Activated CD4-positive, alpha-beta T cell treated with anti-CD3 and anti-CD28 coated beads for 36 hours (primary cell): ENCODE measurements around the gene MAGED2. TPM values are rescaled to one million over a fixed set of nuclear protein-coding genes. Genes with fewer than 3 reads are reported as not detected.

Experiments
- ATAC-seq: fragments of 200-7000 bp; cut with Tn5 transposase; one replicate; pipeline ENCODE4 v1.10.0; 2021; ENCODE audit warnings: mild to moderate bottlenecking, moderate library complexity
- CTCF ChIA-PET: fragments of 350-600 bp; sonication (Branson Sonifier 250); formaldehyde crosslinking; loops from one replicate; lab custom pipeline; 2021; ENCODE audit warnings: antibody characterized with exemption; lab: Charles Lee
- POLR2A ChIA-PET: fragments of 350-600 bp; sonication (Branson Sonifier 250); formaldehyde crosslinking; loops from one replicate; lab custom pipeline; 2021; ENCODE audit warnings: antibody characterized with exemption, inconsistent platforms; lab: Charles Lee
- DNase-seq: peaks from one replicate; pipeline ENCODE4 v3.0.0-alpha.2; 2020
- H3K27ac Mint-ChIP-seq: one replicate; pipeline ENCODE4 v1.8.0; 2021; ENCODE audit warnings: mixed read lengths
- H3K27me3 Mint-ChIP-seq: one replicate; pipeline ENCODE4 v1.8.0; 2021; ENCODE audit warnings: mixed read lengths
- H3K36me3 Mint-ChIP-seq: one replicate; pipeline ENCODE4 v1.8.0; 2021; ENCODE audit warnings: low read depth, mixed read lengths
- H3K4me1 Mint-ChIP-seq: one replicate; pipeline ENCODE4 v1.8.0; 2021; ENCODE audit warnings: mixed read lengths
- H3K4me3 Mint-ChIP-seq: one replicate; pipeline ENCODE4 v1.8.0; 2021; ENCODE audit warnings: mild to moderate bottlenecking, moderate library complexity, mixed read lengths
- H3K9me3 Mint-ChIP-seq: one replicate; pipeline ENCODE4 v1.8.0; 2021; ENCODE audit warnings: low read depth, mixed read lengths
- intact Hi-C, 2 experiments: fragments of 100-400 bp; cut with DNase I in 1 of 2; cut with micrococcal nuclease in 1 of 2; formaldehyde crosslinking; loops; one replicate each; pipeline versions ENCODE4 v1.14.2 to v1.15.1; 2022 to 2024; cut with DNase I, micrococcal nuclease
- total RNA-seq, 2 experiments: library from RNA; stranded (reverse); gene quantifications; one replicate each; pipeline ENCODE4 v1.2.3, GENCODE V29; 2021

The MAGED2 gene
- total RNA-seq, 2 experiments from 2014 or later, result 27.4 to 35.5 TPM

DNA sequence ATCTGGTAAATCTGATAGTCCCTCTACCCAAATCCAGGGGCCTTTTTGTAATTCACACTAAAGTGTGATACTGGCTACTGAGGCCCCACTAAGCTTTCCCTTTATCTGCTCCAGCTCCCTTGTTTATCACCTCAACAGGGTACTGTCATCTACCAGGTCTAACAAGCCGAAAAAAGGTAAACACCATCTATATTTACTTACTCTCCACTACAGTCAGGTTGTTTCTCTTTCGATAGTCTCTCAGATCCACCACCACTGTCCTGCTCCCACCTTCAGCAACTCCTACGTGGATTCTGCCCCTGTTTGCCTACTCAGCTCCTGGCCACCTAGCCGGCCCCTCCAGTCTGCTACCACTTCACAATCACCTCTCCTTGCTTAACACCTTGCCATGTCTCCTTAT, 12.8 kb upstream of the MAGED2 start:
- H3K9me3 Mint-ChIP-seq, result no peaks in the 10 kb centered on the region
- H3K4me3 Mint-ChIP-seq, result no peak overlapping the region
- intact Hi-C loops, result no loop called here
- no peaks in the 10 kb centered on the region for H3K27me3 Mint-ChIP-seq
- POLR2A ChIA-PET, result no interaction called here
- no peak for DNase-seq
- H3K27ac Mint-ChIP-seq, result no peak overlapping the region
- H3K4me1 Mint-ChIP-seq, result no peaks in the 10 kb centered on the region
- CTCF ChIA-PET, result no interaction called here
- no peaks in the 10 kb centered on the region for H3K36me3 Mint-ChIP-seq
- ATAC-seq, result no peak

GRCh38 chrX:54798137-54798536, 9.4 kb upstream of the MAGED2 start, which contains the start of gene ITIH6:
ITIH6 (minus strand) TSS chrX:54798255; CDS start chrX:54798210, 45 bp downstream.
- H3K4me1 Mint-ChIP-seq, result no peaks in the 10 kb centered on the region
- no peaks in the 10 kb centered on the region for H3K9me3 Mint-ChIP-seq
- ATAC-seq (no peak), DNase-seq (no peak)
- intact Hi-C loops, result no loop called here
- ChIA-PET CTCF (no interaction called here), POLR2A (no interaction called here)
- no peak within 1 kb of the TSS for H3K27ac Mint-ChIP-seq
- no peaks in the 10 kb centered on the region for H3K36me3 Mint-ChIP-seq
- H3K27me3 Mint-ChIP-seq, result no peaks in the 10 kb centered on the region
- no peak within 1 kb of the TSS for H3K4me3 Mint-ChIP-seq

GRCh38 chrX:54799046-54799445, 8.5 kb upstream of the MAGED2 start:
- Mint-ChIP-seq H3K36me3 (no peaks in the 10 kb centered on the region), H3K9me3 (no peaks in the 10 kb centered on the region), H3K4me3 (no peak overlapping the region), H3K27me3 (no peaks in the 10 kb centered on the region), H3K27ac (no peak overlapping the region), H3K4me1 (no peaks in the 10 kb centered on the region)
- ChIA-PET POLR2A (no interaction called here), CTCF (no interaction called here)
- DNase-seq (no peak), ATAC-seq (no peak)
- intact Hi-C loops, result no loop called here

DNA sequence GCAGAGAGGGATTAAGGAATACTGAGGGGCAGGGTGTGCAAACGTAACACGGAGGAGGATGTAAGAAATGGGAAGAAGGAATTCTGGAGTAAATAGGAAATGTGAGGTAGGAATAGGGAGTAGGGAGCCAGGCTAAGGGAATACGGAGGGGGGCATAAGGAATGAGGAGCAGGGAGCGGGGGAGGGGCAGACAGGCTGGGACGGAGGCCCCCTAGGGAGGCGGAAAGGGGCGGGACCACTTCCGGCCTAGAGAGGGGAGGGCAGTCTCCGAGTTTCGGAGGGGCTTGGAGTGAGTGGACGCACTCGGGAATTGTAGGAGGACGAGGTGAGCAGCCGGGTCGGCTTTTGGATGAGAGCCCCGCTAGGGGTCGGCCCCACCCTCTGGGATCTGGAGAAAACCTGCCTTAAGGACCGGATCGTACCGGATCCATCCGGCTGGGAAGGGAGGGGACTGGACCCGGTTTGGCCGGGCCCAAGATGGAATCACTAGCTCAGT, 612 bp downstream of the MAGED2 start:
- peaks cover 3% of the 10 kb centered on the region for H3K36me3 Mint-ChIP-seq
- H3K9me3 Mint-ChIP-seq, result no peaks in the 10 kb centered on the region
- DNase-seq, result peak; percentile 58
- ATAC-seq, result peak; percentile 20
- H3K27me3 Mint-ChIP-seq, result no peaks in the 10 kb centered on the region
- H3K27ac Mint-ChIP-seq, result peak overlapping the region; percentile 89
- ChIA-PET POLR2A (interaction anchor here (1.2 kb wide), 1 partner anchor 169 kb away, joined by 7 read pairs; no protein-coding TSS in a partner anchor), CTCF (no interaction called here)
- H3K4me1 Mint-ChIP-seq, result peaks cover 16% of the 10 kb centered on the region
- intact Hi-C loops, result loop anchor here (1.0 to 5.0 kb wide), 11 partner anchors 113 to 1126 kb away; partner anchors contain the start of genes APEX2 (in 2 of the 2), FAM120C (in 1 of the 2), GNL3L (in 1 of the 2) and PHF8 (in 1 of the 2)
- peak overlapping the region; percentile 87 for H3K4me3 Mint-ChIP-seq

DNA sequence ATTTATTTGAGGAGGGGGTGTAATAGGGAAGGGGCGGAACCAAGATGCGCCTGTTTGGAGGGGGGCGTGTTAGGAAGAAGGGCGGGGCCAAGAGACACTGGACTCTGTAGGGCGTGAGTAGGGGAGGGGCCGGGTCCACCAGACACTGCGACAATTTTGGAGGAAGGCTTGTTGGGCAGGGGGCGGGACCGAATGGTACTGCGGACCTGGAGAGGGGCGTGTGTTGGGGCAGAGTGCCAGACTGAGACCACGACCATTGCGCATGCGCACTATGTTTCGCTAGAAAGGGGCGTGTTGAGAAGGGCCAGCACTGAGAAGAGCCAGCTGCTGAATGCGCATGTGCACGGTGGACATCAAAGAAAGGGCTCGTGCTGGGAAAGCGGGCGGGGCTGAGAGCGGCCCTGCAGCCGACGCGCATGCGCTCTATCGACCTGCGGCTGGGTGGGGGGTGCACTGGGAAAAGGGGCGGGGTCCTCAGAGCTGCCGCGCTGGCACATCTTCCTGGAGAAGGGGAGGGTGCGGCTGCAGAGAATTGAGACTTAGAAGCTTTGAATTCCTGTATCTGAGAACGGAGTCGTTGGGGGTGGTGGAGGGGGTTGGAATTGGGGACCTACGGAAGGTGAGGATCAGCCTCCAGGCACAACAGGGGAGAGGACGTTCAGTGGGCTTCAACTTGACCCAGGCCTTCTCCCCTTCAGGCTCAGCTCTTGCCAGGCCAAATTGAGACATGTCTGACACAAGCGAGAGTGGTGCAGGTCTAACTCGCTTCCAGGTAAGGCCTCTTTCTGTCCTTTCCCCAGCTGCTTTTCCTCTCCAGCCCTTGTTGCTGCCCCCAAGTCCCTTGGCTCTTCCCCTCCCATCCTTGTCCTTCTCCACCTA, 1.3 kb downstream of the MAGED2 start:
- Mint-ChIP-seq H3K4me1 (peaks cover 16% of the 10 kb centered on the region), H3K36me3 (peaks cover 6% of the 10 kb centered on the region), H3K9me3 (no peaks in the 10 kb centered on the region), H3K27me3 (no peaks in the 10 kb centered on the region), H3K27ac (peak overlapping the region; percentile 89), H3K4me3 (peak overlapping the region; percentile 87)
- DNase-seq (peak; percentile 93), ATAC-seq (peak; percentile 92)
- CTCF ChIA-PET, result interaction anchor here (0.7 to 1.0 kb wide), 2 partner anchors 169 to 277 kb away, joined by 3 read pairs; no protein-coding TSS in a partner anchor
- intact Hi-C loops, result loop anchor here (1.0 to 5.0 kb wide), 11 partner anchors 112 to 1127 kb away; partner anchors contain the start of genes APEX2 (in 2 of the 2), FAM120C (in 1 of the 2), GNL3L (in 1 of the 2) and PHF8 (in 1 of the 2)
- POLR2A ChIA-PET, result interaction anchor here (1.2 kb wide), 1 partner anchor 169 kb away, joined by 7 read pairs; no protein-coding TSS in a partner anchor

DNA sequence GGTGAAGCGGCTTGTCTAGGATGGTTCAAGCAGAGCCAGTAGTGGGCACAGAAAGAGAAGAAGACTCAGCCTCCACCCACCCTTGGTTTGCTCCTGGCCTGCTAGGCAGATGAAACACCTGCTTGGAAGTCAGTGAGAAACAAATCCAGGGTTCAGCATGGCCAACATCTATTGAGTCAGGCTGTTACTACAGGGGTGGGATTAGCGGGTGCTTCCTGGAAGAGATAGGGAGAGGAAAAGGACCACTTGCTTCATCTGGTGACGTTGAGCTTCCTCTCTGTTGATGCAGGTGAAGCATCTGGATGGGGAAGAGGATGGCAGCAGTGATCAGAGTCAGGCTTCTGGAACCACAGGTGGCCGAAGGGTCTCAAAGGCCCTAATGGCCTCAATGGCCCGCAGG, 3.0 kb downstream of the MAGED2 start:
- peaks cover 8% of the 10 kb centered on the region for H3K36me3 Mint-ChIP-seq
- ChIA-PET CTCF (no interaction called here), POLR2A (no interaction called here)
- peak overlapping the region; percentile 3 for H3K4me3 Mint-ChIP-seq
- H3K27me3 Mint-ChIP-seq, result no peaks in the 10 kb centered on the region
- peaks cover 16% of the 10 kb centered on the region for H3K4me1 Mint-ChIP-seq
- H3K27ac Mint-ChIP-seq, result no peak overlapping the region
- H3K9me3 Mint-ChIP-seq, result no peaks in the 10 kb centered on the region
- intact Hi-C loops, result no loop called here
- DNase-seq, result no peak
- no peak for ATAC-seq

DNA sequence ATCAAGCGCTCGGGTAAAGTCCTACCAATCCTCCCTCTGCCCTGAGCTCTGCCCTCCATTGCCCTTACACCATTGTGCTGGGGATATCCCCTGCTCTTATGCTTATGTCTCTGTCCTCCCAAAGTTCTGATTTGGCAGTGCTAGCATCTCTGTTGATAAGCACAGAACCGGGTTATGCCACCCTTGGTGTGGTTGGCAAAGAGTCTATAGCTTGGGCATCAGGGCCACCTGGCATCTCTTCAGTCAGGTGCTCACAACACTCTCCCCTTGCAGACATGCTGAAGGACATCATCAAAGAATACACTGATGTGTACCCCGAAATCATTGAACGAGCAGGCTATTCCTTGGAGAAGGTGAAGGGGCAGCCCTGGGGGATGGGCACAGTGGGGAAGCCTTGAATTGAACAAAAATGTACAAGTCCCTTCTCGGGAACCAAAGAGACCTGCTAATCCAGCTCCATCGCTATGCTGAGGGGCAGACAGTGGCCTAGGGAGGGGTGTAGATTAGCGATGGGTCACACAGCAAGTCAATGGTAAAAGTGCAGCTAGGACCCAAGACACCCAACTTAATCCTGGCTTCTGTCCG, 3.8 kb downstream of the MAGED2 start:
- ChIA-PET CTCF (no interaction called here), POLR2A (no interaction called here)
- Mint-ChIP-seq H3K36me3 (peaks cover 17% of the 10 kb centered on the region), H3K4me1 (peaks cover 16% of the 10 kb centered on the region), H3K9me3 (no peaks in the 10 kb centered on the region), H3K27me3 (no peaks in the 10 kb centered on the region), H3K27ac (no peak overlapping the region), H3K4me3 (no peak overlapping the region)
- intact Hi-C loops, result no loop called here
- no peak for ATAC-seq
- no peak for DNase-seq

DNA sequence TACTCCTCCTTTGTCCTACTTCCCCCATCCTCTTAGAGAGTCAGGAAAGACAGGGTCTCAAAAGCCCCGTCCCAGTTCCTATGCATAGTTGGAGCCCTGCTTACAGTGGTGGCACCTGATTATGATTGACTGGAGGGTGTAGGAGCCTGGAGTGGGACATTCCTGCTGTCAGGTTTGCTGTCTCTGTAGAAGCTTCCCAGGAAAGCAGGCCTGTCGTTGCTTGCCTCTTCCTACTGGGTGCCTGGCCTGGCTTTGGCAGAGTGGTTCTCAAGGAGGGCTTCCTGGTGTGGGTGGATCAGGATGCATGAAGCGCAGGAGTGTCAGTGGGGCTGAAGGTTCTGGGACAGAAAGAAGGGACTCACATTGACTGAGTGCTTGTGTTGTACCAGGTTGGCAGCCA, 4.8 kb downstream of the MAGED2 start:
- H3K36me3 Mint-ChIP-seq, result peaks cover 17% of the 10 kb centered on the region
- intact Hi-C loops, result no loop called here

GRCh38 chrX:54817220-54817820, 9.8 kb downstream of the MAGED2 start:
- H3K4me1 Mint-ChIP-seq, result peaks cover 3% of the 10 kb centered on the region
- no peak for DNase-seq
- H3K9me3 Mint-ChIP-seq, result no peaks in the 10 kb centered on the region
- intact Hi-C loops, result no loop called here
- no peaks in the 10 kb centered on the region for H3K27me3 Mint-ChIP-seq
- POLR2A ChIA-PET, result no interaction called here
- ATAC-seq, result no peak
- peaks cover 15% of the 10 kb centered on the region for H3K36me3 Mint-ChIP-seq
- no peak overlapping the region for H3K4me3 Mint-ChIP-seq
- H3K27ac Mint-ChIP-seq, result no peak overlapping the region
- CTCF ChIA-PET, result no interaction called here

More for the DNA sequence above, 4.8 kb downstream of the MAGED2 start:
- H3K4me3 Mint-ChIP-seq, result no peak overlapping the region
- H3K27ac Mint-ChIP-seq, result no peak overlapping the region
- no peaks in the 10 kb centered on the region for H3K9me3 Mint-ChIP-seq
- POLR2A ChIA-PET, result no interaction called here
- H3K4me1 Mint-ChIP-seq, result peaks cover 16% of the 10 kb centered on the region
- DNase-seq (no peak), ATAC-seq (no peak)
- CTCF ChIA-PET, result no interaction called here
- no peaks in the 10 kb centered on the region for H3K27me3 Mint-ChIP-seq

DNA sequence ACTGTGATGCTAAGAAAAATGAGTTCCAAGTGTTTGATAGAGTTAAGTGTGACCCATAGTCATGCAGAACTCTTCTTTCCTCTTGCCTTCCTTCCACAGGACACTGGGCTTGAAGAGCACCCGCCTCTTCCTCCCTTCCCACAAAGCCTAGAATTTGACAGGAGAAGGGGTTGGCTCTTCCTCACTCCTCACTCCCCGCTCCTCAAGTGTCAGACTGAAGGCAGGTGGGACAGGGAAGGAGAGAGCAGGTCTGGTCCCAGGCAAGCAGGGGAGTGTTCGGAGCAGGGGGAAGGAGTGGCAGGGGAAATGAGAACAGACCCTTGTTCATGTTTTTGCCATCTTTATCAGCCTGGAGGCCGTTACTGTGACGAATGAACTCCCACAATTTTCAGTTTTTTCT, 10.7 kb downstream of the MAGED2 start:
- ATAC-seq (no peak), DNase-seq (no peak)
- Mint-ChIP-seq H3K27me3 (no peaks in the 10 kb centered on the region), H3K36me3 (peaks cover 14% of the 10 kb centered on the region), H3K9me3 (no peaks in the 10 kb centered on the region), H3K4me1 (peaks cover 3% of the 10 kb centered on the region), H3K4me3 (no peak overlapping the region), H3K27ac (no peak overlapping the region)
- intact Hi-C loops, result no loop called here
- POLR2A ChIA-PET, result interaction anchor here (0.6 kb wide), 1 partner anchor 178 kb away, joined by 3 read pairs; no protein-coding TSS in a partner anchor
- CTCF ChIA-PET, result no interaction called here

GRCh38 chrX:54819201-54819600, 11.7 kb downstream of the MAGED2 start:
- H3K4me3 Mint-ChIP-seq, result no peak overlapping the region
- POLR2A ChIA-PET, result no interaction called here

More at GRCh38 chrX:54819201-54819600, 11.7 kb downstream of the MAGED2 start:
- ATAC-seq (no peak), DNase-seq (no peak)
- no peaks in the 10 kb centered on the region for H3K27me3 Mint-ChIP-seq
- CTCF ChIA-PET, result no interaction called here
- intact Hi-C loops, result no loop called here
- peaks cover 3% of the 10 kb centered on the region for H3K4me1 Mint-ChIP-seq
- no peak overlapping the region for H3K27ac Mint-ChIP-seq
- peaks cover 11% of the 10 kb centered on the region for H3K36me3 Mint-ChIP-seq
- H3K9me3 Mint-ChIP-seq, result no peaks in the 10 kb centered on the region
